Measurements from ENCODE around the gene MYRF. TPM values are rescaled to one million over a fixed set of nuclear protein-coding genes. Genes with fewer than 3 reads are reported as not detected.

Gene MYRF
- total RNA-seq, 1 donor from 2014 or later: not detected

DNA sequence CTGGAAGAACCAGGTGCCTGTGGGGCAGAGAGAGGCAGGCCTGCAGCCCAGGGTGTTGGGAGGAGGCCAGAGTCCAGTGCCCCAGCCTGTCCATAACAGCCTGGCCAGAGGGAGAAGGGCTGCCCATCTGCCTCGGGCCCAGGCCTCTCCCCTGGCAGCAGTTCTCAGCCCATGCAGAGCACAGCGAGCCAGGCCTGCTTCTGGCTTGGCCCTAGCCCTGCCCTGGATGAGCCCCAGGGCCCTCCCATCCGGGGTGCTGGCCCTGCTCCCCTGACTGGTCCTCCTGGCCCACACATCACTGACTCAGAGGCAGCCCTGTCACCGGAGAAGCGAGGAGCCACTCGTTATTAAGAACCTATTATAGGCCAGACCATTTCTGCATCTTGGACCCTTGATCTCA, 19.7 kb upstream of the MYRF start:
- peaks cover 0 to 6% of the 10 kb centered on the region in 2 donors for H3K4me1 ChIP-seq
- intact Hi-C loops (cut with DNase I): loop anchor here (1.0 kb wide), 1 partner anchor 52 kb away; the partner anchor contains the start of gene DAGLA
- peaks cover under 1 to 5% of the 10 kb centered on the region in 2 donors for H3K36me3 ChIP-seq
- no peaks in the 10 kb centered on the region for H3K9me3 ChIP-seq
- TF ChIP-seq, protein P1, sequence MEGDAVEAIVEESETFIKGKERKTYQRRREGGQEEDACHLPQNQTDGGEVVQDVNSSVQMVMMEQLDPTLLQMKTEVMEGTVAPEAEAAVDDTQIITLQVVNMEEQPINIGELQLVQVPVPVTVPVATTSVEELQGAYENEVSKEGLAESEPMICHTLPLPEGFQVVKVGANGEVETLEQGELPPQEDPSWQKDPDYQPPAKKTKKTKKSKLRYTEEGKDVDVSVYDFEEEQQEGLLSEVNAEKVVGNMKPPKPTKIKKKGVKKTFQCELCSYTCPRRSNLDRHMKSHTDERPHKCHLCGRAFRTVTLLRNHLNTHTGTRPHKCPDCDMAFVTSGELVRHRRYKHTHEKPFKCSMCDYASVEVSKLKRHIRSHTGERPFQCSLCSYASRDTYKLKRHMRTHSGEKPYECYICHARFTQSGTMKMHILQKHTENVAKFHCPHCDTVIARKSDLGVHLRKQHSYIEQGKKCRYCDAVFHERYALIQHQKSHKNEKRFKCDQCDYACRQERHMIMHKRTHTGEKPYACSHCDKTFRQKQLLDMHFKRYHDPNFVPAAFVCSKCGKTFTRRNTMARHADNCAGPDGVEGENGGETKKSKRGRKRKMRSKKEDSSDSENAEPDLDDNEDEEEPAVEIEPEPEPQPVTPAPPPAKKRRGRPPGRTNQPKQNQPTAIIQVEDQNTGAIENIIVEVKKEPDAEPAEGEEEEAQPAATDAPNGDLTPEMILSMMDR (IDR thresholded peaks at IDR 0.05): no peak
- H3K27ac ChIP-seq: peak overlapping the region; percentile 53 to 74
- no peak overlapping the region for H3K4me3 ChIP-seq
- no peaks in the 10 kb centered on the region for H3K27me3 ChIP-seq
- DNase-seq (ENCODE audit: low spot score in 2 of 2): no peak

DNA sequence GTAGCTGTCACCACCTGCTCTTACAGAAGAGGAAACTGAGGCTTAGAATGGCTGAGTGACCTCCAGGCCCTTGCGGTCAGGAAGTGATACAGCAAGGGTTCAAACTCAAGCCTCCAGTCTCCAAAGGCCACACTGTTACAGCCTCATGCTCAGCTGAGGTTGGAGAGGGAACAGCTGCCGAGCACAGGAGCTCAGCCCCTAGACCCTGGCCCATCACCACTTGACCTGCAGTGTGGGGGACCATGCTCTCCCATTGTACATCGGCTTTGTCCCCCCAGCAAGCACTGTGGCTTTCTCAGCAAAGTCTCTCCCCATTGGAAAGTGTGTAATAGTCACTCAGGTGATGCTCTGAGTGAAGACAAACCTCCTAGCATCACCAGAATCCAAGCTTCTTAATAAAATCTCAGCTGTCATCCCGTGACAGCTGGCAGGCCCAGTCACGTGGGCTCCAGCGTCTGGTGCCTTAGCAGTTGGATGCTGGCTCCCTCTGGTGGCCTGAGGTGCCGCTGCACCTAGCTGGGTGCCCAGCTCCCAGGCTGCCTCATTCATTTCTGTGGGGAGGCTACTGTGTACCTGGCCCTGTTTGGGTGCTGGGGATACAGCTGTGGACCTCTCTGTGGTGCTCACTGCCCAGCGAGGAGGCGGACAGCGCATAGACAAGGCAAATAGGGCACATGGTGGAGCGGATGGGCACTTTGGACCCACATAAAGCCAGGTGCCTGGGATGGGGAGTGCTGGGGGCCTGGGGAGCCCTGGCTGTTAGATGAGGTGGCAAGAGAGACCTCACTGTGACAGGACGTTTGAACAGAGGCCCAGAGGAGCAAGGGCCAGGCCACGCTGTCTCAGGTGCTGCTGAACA, 19.1 kb upstream of the MYRF start:
- H3K9me3 ChIP-seq: no peaks in the 10 kb centered on the region
- peak; percentile 47 to 88 for DNase-seq (ENCODE audit: low spot score in 2 of 2)
- TF ChIP-seq, protein P1 (IDR thresholded peaks at IDR 0.05): peak; percentile 96 to 99 (median 98)
- intact Hi-C loops (cut with DNase I): loop anchor here (1.0 kb wide), 1 partner anchor 53 kb away; the partner anchor contains the start of gene DAGLA
- H3K27me3 ChIP-seq: no peaks in the 10 kb centered on the region
- peaks cover 5% of the 10 kb centered on the region in 2 donors for H3K36me3 ChIP-seq
- H3K27ac ChIP-seq: peak overlapping the region; percentile 53 to 74
- H3K4me1 ChIP-seq: peaks cover 0 to 6% of the 10 kb centered on the region in 2 donors
- no peak overlapping the region for H3K4me3 ChIP-seq

DNA sequence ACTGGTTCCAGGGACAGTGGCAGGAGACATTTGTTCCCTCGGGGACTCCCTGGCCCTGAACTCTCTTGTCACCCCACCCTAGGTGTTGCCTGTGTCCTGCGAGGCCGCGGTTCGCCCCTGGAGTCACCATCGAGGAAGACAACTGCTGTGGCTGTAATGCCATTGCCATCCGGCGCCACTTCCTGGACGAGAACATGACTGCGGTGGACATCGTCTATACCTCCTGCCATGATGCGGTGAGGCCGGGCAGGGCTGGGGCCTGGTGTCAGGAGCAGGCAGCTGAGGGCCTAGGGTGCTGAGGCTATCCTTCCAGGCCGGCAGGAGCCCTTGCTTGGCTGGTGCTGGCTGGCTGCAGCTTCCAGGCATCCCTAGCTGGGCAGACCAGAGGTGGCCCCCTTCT, 17.7 kb upstream of the MYRF start:
- H3K36me3 ChIP-seq: peaks cover 5% of the 10 kb centered on the region in 2 donors
- TF ChIP-seq, protein P1 (IDR thresholded peaks at IDR 0.05): no peak
- H3K4me3 ChIP-seq: no peak overlapping the region
- no peak overlapping the region for H3K27ac ChIP-seq
- peaks cover 0 to 6% of the 10 kb centered on the region in 2 donors for H3K4me1 ChIP-seq
- intact Hi-C loops (cut with DNase I): no loop called here
- H3K9me3 ChIP-seq: no peaks in the 10 kb centered on the region
- no peak for DNase-seq (ENCODE audit: low spot score in 2 of 2)
- H3K27me3 ChIP-seq: no peaks in the 10 kb centered on the region

DNA sequence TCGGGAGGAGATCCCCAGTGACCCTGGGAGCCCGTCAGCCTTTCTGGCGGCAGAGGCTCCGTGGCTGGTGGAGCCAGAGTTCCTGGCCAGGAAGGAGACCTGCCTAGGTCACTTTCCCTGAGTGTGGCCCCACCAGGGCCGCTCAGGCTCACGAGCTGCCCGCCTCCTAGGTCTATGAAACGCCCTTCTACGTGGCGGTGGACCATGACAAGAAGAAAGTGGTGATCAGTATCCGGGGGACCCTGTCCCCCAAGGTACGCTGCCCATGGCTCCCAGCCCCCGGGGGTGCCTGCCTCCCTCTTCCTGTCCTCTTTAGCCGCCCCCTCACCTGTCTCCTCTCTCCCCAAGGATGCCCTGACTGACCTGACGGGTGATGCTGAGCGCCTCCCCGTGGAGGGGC, 17.0 kb upstream of the MYRF start:
- no peaks in the 10 kb centered on the region for H3K9me3 ChIP-seq
- H3K4me1 ChIP-seq: peaks cover 0 to 6% of the 10 kb centered on the region in 2 donors
- no peak for DNase-seq (ENCODE audit: low spot score in 2 of 2)
- no peak overlapping the region for H3K4me3 ChIP-seq
- TF ChIP-seq, protein P1 (IDR thresholded peaks at IDR 0.05): no peak
- H3K36me3 ChIP-seq: peaks cover 5% of the 10 kb centered on the region in 2 donors
- intact Hi-C loops (cut with DNase I): no loop called here
- no peak overlapping the region for H3K27ac ChIP-seq
- H3K27me3 ChIP-seq: no peaks in the 10 kb centered on the region

DNA sequence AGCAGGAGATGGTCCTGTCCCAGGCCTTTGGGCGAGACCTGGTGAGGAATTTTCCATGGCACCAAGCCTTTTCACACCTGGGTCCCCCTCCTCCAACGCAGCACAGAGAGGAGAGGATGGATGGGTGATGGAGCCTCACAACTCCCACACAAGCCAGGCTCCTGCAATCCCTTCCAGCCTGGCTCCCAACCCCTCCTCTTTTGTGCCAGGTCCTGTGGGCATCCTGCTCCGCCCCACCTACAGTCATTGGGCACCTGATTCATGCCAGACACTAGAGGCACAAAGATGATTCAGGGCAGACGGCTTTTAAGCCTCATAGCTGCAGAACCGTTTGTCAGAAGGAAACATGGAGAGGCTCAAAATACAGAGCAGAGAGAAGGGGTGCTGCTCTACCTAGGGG, 16.1 kb upstream of the MYRF start:
- intact Hi-C loops (cut with DNase I): no loop called here

More for the DNA sequence above, 16.1 kb upstream of the MYRF start:
- TF ChIP-seq, protein P1 (IDR thresholded peaks at IDR 0.05): no peak
- no peak for DNase-seq (ENCODE audit: low spot score in 2 of 2)
- Histone ChIP-seq H3K36me3 (peaks cover 5% of the 10 kb centered on the region in 2 donors), H3K27me3 (no peaks in the 10 kb centered on the region), H3K27ac (no peak overlapping the region), H3K4me3 (no peak overlapping the region), H3K9me3 (no peaks in the 10 kb centered on the region), H3K4me1 (peaks cover 0 to 6% of the 10 kb centered on the region in 2 donors)

Data from ascending aorta (tissue), 2 donors.